GM10266 (cell line): Measurements from ENCODE around the gene TNRC18.
"Not testable (repeated sequence)": the region's sequence is repeated elsewhere in the genome, so short reads cannot be mapped to it uniquely, and the experiment has no call there.

ENCODE experiments used
- DNase-seq: peaks from one replicate; pipeline ENCODE4 v3.0.0; 2012; ENCODE audit errors: extremely low spot score
- CTCF ChIP-seq: IDR thresholded peaks from 2 replicates; pipeline ENCODE4 v1.5.1; 2012; ENCODE audit warnings: mild to moderate bottlenecking, low read depth; ENCODE audit not compliant: control insufficient read depth, insufficient read depth; ENCODE audit errors: missing control alignments

TNRC18 gene

GRCh38 chr7:5423306-5423975 is at the start of gene TNRC18:
Gene TNRC18 (minus strand): TSS chr7:5423834. CDS start chr7:5421246, 2,588 bp downstream.
- no peak for TF ChIP-seq CTCF
- DNase-seq, result peak; percentile 89

- no peak for DNase-seq
- TF ChIP-seq CTCF, result no peak
Measured at GRCh38 chr7:5472432-5473315, 49.0 kb upstream of the TNRC18 start.

GRCh38 chr7:5471623-5472022 is 48.0 kb upstream of the TNRC18 start:
- not testable (repeated sequence) for DNase-seq

- TF ChIP-seq CTCF, result no peak
Measured at GRCh38 chr7:5470816-5471215, 47.2 kb upstream of the TNRC18 start.

GRCh38 chr7:5470167-5470532 is 46.5 kb upstream of the TNRC18 start:
- DNase-seq, result no peak

More at GRCh38 chr7:5470816-5471215, 47.2 kb upstream of the TNRC18 start:
- DNase-seq, result no peak

GRCh38 chr7:5469375-5470166 is 45.9 kb upstream of the TNRC18 start:
- no peak for TF ChIP-seq CTCF

More at GRCh38 chr7:5470167-5470532, 46.5 kb upstream of the TNRC18 start:
- TF ChIP-seq CTCF, result no peak

GRCh38 chr7:5467645-5468044 is 44.0 kb upstream of the TNRC18 start:
- TF ChIP-seq CTCF, result no peak
- DNase-seq, result no peak

More at GRCh38 chr7:5469375-5470166, 45.9 kb upstream of the TNRC18 start:
- DNase-seq, result no peak
